Astrocyte of the hippocampus (primary cell): ENCODE measurements around the gene UBA52.

ENCODE experiments used
- DNase-seq: peaks from one replicate; pipeline ENCODE4 v3.0.0; 2011; ENCODE audit warnings: low read depth, low spot score

Gene UBA52

DNA sequence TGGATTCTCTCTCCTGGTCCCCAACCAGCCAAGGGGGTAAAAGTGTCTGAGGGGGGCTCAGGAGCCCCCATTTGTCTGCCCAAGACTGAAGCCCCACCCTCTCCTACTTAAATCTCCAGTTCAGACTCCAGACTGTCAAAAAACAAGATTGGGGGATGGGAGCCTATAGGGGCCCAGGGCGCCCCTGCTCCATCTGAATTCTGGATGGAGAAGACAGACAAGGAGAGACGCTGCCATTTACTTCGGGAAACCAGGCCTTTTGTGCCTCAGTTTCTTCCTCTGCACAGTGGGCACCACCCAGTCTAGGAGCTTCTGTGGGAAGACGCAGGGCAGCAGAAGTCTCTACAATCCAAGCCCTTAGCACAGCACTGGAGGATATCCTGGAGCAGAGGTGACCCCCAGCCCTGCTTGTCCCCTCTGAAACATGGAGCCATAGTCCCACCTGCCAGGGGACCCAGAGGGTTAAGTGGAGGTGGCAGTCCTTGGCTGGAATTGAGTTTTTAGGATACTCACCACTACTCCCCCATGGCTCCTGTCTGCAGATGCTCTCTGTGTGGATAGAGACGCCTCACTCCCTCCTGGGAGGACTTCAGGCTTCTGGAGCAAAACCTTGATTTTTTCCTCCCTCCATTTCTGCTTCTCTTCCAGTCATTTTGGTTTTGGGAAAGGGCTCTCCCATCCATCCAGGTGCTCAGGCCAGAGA lies 36.6 kb downstream of the UBA52 start:
- DNase-seq = no peak

DNA sequence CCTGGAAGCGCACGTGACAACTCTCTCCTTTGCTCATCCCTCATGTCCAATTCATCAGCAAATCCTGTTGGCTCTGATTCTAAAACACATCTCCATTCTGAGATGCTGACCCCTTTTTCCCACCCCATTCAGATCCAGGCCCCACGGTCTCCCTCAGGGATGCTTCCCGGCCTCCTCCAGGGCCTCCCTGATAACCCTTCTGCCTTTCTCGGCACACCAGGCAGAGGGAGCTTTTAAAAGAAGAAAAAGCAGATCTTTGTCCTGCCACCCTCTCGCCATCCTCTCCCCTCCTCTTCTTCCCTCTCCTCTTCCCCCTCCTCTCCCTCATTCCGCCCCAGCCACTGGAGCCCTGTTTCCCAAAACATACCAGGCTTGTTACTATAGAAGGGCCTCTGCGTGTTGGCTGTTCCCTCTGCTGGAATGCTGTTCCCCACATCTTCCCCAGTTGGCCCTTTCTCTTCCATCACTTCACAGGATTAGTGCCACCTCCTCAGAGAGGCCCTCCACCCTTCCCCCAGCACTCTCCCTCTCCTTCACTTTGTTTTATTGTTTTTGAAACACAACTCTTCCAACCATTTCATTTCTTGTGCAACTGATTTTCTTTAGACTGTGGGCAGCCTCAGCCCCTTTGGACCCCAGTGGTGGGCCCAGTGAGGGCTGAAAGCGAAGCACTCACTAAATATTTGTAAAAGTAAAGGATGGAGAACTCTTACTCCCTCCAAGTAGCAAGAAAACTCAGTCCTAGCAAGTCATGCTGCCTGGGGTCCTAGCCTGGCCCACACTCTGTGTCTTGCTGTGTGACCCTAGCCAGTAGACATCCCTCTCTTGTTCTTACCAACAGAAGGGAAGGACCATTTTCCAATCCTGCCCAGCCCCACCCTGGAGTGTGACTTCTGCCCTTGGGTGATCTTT lies 37.4 kb downstream of the UBA52 start:
- no peak for DNase-seq

DNA sequence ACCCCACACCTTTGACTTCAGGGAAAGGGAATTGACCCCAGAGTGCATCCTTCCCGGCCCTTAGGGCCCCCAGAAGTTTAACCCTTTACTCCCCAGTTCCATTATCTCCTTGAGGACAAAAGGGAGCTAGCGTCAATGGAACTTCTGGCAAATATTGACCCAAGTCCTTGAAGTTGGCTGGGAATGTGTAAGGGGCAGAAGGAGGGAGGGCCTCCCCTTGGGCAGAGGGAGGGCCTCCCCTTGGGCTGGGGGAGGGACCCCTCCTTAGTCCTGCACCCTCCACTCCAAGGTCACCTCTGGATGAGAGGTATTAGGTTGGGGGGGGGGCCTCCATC lies 38.0 kb downstream of the UBA52 start:
- DNase-seq = no peak

DNA sequence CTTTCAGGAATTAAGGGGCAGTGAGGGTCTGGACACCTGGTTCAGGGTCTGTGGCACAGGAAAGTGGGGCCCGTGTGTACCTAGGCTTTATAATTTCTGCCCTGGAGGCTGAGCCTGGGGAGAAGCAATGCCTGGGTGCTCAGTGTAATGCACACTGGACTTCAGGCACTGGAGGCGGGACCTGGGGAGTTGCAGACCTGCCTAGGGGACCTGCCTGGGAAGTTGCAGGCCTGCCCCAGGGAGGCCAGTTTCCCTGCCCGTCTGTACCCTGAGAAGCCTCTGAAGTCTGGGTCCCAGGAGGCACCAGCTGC lies 38.5 kb downstream of the UBA52 start:
- peak; percentile 21 for DNase-seq

DNA sequence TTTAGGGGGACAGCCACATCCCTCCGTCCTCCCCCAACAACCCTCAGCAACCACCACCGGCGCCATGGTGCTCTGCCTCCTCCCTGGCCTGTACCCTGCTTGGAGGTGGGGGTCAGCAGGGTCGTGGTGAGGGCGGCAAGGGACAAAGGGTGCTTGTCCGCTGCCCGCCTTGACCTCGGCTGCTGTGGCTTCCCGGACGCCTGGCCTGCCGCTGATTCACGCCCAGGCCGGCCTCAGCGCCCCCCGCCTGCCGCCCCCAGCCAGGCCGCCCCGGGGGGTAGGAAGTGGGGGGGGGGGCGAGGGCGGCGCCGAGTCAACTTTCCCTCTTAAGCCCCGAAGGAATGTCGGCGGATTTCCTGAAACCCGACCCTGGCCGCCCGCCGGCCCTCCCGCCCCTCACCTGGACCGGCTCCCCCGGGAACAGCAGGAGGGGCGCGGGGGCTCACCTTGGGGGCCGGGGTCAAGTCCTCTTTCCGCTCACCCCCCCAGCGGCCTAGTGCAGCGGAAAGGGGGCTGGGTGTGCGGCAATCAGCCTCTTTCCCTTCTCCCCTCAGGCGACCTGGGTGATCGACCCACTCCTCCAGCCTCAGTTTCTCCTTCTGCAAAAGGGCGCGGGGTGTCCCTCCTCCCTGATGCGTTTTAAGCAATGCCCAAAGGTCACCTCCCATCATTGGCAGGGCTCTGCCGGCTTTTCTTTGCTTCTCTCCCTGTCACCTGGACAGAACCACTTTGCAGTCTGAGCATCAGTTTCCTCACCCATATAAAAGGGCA lies 39.1 kb downstream of the UBA52 start:
- peak; percentile 43 for DNase-seq

DNA sequence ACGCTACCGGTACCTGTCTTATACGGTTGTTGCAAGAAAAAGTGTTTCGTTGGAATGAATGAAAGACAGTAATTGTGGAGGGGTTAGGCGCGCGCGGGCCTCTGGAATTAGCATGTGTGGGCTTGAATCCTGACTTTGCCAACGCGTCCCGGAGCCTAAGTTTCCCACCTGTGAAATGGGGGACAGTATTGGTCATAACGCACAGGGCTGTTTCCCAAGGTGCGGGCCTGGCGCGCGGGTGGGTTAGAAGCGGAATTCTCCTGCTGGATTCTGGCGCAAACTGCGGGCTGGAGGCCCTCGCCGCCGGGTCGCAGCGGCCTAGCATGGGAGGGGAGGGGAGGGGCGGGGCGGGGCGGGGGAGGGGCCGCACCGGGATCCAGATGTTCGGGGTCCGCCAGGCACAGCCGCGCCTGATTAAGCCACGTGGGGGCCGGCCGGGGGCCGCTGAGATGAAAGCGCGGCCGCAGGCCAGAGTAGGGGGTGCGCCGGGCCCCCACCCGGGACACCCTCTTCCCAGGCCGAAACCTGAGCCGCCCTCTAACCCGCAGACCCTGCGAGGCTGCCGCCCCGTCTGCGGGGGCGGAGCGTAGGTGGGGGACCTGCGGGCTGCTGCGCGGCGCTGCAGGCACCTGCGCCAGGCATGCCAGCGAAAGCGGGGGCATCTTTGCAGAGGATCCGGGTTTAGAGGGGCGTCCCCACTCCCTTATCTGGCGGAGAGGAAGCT lies 39.8 kb downstream of the UBA52 start:
- DNase-seq = no peak

DNA sequence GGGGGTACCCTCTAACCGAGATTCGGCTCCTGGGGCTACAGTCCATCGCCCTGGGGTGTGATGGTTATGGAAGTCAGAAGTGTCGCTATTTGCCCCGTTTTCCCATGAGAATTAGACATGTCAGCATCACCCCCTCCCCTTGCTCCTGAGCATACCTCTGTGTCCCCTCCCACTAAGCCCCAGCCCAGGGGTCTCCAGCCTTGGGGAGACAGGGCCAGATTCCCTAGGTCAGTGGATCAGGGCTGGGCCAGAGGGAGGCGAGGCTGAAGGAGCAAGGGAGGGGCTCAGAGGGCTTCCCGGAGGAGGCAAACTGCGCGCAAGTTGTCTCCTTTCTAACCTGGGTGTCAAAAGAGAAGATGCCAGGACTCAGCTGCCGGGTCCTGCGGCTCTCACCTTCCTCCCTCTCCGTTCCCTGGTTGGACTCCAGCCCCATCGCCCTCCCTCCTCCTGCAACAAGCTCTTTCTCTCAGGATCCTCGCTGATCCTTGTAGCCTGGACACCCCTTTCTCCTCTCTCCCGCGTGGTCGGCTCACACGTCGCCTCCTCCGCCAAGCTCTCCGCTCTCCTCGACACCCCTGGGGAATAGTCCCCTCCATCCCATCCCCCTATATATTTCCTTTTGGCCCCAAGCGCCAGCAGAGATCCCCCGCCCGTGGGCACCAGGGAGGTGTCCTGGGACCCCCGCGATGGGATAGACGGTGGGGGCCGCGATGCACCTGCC lies 40.6 kb downstream of the UBA52 start:
- DNase-seq = peak; percentile 16

DNA sequence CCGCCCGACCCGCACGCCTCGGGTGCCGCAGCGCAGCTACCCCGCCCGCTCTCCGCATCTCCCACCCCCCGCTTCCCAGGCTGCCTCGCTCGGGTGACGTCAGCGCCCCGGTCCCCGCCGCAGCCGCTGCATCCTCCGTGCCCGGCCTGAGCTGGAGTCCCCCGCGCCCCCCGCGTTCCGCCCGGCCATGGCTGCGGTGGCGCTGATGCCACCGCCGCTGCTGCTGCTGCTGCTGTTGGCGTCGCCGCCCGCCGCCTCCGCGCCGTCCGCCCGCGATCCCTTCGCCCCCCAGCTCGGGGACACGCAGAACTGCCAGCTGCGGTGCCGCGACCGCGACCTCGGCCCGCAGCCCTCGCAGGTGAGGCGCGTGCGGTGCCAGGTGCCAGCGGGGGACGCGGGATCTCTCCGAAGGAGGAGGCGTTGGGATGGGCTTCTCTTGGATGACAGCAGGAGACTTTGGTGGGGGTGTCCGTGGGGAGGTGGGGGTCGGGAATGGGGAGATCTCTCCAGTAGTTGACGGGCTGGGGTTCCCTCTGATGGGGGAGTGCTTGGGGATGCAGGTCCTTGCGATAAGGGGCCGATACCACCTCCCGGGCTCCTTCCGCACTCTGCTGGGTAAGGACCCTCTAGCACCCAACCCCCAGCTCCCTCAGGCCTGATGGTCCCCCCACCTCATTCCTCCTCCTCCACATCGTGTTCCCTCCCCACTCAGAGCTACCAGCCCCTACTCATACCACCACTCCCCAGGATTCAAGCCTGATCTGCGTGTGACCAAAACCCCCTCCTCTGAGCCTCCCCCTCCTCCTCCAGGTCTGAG lies 41.3 kb downstream of the UBA52 start, which contains the start of gene TMEM59L:
TMEM59L (plus strand) TSS at position 99 of the 817 bp plus-strand sequence; CDS start at position 188, 89 bp downstream.
- peak; percentile 60 for DNase-seq

DNA sequence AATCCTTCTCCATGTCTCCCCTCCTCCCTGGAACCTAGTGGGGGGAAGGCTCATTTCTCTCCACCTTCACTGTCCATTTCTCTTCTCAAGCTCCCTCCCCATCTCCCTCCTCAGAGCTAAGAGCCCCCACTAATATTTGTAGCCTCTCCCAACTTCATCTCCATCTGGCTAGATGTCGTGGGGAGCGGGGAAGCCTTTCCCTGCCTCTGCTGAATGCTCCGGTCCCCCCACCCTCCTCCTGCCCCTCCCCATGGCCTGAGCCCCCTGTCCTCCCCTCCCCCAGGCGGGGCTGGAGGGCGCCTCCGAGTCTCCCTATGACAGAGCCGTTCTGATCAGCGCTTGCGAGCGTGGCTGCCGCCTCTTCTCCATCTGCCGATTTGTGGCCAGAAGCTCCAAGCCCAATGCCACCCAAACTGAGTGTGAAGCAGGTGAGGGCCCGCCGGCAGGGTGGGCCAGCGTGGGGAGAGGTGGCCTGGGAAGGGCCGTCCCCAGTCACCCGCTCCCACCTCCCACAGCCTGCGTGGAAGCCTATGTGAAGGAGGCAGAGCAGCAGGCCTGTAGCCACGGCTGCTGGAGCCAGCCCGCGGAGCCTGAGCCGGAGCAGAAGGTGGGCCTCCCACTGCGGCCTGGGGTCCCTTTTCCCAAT lies 42.1 kb downstream of the UBA52 start:
- no peak for DNase-seq

DNA sequence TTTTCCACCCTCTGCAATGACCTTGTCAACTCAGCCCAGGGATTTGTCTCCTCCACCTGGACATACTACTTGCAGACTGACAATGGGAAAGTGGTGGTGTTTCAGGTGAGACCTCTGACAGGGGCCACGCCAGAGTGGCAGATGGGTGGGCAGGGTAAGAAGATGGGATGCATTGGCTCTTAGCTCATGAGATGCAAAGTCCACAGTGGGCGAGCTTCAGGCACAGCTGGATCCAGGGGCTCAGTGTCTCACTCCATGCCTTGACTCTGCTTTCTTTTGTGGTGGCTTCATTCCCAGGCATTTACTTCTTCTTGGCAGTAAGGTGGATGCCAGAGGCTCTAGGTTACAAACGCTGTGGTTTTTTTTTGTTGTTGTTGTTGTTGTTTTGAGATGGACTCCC lies 44.4 kb downstream of the UBA52 start:
- DNase-seq = no peak

DNA sequence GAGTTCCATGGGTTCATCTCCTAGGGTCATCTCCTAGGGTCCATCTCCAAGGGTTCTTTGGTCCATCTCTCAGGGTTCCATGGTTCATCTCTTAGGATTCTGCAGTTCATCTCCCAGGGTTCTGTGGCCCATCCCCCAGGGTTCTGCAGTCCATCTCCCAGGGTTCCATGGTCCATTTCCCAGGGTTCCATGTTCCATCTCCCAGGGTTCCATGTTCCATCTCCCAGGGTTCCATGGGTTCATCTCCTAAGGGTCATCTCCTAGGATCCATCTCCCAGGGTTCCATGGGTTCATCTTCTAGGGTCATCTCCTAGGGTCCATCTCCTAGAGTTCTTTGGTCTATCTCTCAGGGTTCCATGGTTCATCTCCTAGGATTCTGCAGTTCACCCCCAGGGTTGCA lies 45.9 kb downstream of the UBA52 start:
- no peak for DNase-seq

DNA sequence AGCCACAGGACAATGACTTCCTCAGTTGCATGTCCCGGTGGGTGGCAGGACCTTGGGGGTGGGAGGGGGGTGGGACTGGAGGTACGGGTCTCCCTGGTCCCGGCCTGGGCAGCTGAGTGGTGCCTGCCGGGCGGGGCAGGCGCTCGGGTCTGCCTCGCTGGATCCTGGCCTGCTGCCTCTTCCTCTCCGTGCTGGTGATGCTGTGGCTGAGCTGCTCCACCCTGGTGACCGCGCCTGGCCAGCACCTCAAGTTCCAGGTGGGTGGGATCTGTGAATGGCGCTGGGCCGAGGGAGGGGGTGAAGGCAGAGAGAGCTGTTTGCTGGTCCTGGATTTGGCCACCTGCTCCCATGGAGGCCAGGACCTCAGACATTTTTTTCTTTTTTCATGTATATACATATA lies 46.6 kb downstream of the UBA52 start:
- DNase-seq = no peak

DNA sequence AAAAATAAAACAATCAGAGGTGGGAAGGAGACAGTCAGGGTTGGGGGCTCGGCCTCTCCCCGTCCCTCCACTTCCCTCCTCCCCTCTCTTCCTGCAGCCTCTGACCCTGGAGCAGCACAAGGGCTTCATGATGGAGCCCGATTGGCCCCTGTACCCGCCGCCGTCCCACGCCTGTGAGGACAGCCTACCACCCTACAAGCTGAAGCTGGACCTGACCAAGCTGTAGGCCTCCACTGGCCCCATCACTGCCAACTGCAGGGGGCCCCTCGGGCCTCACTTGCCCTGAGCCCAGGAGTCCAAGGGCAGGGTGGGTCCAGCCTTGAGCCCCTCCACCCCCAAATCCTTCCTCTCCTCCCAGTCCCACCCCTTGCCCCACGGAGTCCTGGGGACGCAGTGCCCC lies 48.7 kb downstream of the UBA52 start:
- DNase-seq = no peak

DNA sequence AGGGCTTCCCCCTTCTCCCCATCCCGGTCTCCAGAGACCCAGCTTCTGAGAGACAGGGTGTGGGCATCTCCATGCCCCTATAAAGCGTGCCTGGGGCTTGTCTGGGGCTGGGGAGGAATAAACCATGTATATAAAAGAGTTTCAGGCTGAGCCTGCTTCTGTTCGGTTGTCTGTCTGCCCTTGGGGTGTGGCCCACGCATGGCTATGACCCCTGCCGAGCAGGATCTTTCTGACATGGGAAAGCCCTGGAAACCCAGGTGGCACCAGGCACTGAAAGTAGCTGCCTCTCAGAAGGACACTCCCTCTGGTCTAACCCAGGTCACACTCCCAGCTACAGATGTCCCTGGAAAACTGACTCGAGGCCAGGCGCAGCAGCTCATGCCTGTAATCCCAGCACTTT lies 49.2 kb downstream of the UBA52 start:
- no peak for DNase-seq

DNA sequence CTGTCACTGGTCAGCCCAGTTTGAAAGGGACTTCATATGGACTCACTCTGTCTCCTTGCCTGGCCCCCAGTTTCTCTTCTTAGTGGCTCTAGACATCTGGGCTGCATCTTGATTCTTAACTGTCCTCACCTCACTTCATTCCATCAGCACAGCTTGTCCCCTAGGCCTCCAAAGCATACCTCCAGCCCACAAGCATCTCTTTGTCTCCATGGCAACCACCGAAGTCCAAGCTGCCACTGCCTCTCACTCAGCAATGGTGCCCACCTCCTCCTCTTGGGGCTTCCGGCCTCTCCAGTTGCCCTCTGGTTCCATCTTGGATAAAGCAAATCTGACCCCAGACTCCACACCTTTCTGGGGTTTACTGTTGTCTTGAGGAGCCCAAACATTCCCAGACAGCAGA lies 55.2 kb downstream of the UBA52 start:
- peak; percentile 56 for DNase-seq
